8988T (cell line): ENCODE data around the gene TKT.

Source experiments
- DNase-seq: peaks from one replicate; pipeline ENCODE4 v3.0.0; 2011

TKT gene

DNA sequence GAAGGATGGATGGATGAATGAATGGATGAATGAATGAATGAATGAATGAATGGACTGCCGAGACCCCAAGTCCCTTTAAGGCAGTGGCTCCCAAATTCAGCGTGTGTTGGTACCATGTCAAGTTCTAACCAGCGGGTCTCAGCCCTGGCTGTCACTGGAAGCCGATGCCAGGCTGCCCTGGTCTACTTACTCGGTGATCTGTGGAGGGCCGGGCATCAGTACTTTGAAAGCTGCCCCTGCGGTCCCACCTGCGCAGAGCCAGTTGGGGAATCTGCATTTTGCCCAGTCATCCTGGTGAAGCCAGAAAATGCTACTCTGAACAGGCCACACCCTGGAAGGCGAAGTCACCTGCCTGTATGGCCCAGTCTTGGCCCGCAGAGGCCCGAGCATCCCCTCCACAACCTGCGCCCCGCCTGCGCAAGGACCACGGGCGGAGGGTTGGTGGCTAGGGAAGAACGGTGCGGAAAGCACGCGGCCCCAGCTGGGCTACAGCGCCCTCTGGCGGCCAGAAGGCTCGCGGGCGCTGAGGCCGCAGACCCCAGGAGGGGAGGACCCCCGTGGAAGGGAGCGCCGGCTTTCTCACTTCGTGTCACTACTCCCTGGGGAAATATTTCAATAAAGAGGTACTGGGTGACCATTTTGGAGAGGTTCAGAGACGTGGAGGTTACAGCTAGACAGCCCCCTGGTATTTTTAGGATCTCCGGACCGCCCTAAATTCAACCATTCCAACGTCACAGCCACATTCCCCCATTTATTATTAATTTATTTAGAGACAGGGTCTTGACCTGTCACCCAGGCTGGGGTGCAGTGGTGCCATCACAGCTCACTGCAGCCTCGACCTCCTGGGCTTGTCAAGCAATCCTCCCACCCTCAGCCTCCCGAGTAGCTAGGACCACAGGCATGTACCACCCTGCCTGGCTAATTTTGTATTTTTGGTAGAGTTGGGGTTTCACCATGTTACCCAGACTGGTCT is 59.9 kb downstream of the TKT start:
- peak; percentile 75 for DNase-seq

DNA sequence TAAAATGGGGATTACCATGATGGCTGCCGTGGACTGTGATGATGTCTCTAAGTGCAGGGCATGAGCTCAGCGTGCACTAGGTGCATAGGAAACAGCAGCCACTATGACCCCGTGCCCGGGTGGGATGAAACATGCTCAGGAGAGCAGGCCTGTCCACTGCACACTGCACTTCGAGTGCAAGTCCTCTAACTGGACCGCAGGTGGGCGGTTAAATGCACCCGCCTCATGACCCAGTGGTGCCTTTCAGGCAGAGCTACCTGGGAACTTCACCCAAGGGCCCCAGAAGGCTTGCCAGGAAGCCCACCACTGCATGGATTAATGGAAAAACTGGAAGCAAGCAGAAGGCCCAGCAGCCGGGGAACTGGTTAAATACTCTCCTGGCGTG is 60.8 kb downstream of the TKT start:
- no peak for DNase-seq

DNA sequence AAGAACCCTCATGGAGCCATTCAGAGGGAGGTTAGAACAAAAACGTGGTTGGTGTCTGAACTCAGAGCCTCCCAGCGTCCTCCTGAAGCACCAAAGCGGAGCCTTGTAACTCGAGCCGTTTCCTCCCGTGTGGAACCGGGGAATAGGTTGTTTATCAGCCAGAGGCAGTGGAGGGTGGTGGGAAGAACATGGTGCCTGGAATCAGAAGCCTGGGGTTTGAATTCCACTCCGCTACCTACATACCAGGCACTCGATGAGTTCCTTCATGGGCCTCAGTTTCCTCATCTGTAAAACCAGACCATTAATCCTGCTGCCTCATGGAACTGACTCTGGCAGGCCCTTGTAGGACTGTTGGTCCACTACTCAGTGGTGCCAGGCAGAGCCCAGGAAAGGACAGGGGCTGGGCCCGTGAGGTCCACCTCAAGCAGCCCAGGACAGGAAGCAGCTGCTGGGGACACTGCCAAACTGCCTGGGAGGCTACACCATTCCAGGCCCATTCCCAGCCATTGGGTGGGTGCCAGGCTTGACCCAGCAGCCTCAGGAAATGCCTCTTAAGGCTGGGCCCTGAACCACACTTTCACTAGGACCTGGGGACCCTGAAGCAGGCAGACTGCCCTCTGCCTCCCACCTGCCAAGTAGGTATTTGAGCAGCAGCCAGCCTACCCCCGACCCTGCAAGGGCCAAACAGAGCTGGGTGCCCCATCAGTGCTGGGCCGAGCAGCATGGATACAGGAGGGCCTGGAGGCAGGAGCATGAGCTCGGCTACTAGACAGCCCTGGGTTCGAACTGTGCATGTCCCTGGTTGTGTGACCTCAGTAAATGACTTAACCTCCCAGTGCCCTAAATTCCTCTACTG is 61.4 kb downstream of the TKT start:
- no peak for DNase-seq

DNA sequence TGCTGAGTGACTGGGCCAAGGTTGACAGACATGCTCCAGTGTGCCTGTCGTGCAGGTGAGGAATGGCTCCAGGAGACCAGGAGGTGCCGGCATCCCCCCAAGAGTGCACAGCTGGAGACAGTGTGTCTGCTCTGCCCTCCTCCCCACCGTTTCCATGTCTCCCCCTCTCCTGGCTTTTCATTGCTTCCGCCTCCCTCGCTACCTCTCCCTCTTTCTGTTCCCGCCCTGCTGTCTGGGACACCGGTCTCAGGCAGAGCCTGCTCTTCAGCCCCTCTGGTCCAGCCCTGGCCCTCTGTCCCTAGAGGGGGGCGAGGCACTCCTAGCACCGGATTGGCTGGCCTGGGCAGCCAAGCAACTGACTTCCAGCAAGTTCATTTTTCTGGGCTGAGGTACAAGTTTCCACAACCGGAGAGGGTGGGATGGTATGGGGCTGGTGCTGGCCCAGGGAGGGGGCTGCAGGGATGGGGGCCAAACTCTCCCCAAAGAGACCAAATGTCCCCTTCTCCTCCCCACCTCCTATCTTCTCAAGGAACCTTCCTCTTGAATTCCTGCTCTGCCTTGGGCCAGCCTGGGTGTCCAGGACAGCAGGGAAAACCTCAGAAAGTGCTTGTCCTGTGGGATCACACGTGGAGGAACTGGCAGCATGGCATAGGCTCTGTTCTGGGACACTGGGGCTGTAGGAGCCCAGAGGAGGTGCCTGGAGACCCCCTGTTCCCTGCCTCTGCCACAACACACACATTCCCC is 62.2 kb downstream of the TKT start:
- DNase-seq = no peak

DNA sequence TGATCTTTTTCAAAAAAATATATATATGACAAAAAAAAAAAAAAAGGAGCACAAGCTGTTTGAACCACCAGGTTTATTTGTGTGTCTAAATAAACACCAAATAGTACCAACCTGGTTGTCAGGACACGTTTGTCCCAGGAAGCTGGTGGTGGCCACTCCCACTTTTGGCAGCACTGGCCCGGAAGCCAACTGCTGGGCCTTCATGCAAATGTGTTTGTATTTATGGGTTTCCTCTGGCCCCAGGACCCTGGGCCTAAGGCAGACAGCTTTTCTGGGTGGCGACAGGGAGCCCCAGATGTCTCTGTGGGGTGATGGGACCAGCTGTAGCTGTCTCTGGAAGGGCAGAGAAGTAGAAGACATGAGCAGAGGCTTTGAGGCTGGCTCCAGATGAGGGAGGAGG is 63.2 kb downstream of the TKT start:
- DNase-seq = no peak

DNA sequence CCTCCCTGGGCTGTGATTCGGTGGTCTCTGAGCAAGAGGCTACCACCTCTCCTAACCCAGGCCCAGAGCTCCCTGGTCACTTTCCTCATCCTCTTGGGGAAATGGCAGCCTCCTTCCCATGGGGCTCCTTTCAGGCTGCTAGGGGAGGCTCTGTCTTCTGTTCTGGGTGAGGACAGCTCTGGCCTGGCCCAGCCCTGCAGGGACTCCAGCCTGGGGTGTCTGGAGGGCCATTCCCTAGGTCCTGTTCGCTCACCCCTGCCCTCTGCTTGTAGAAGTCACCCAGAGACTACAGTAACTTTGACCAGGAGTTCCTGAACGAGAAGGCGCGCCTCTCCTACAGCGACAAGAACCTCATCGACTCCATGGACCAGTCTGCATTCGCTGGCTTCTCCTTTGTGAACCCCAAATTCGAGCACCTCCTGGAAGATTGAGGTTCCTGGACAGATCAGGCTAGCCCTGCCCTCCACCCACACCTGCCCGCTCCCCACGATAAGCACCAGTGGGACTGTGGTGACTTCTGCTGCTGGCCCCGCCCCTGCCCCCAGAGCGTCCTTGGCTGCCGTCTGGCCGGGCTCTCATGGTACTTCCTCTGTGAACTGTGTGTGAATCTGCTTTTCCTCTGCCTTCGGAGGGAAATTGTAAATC is 63.9 kb downstream of the TKT start:
- no peak for DNase-seq

DNA sequence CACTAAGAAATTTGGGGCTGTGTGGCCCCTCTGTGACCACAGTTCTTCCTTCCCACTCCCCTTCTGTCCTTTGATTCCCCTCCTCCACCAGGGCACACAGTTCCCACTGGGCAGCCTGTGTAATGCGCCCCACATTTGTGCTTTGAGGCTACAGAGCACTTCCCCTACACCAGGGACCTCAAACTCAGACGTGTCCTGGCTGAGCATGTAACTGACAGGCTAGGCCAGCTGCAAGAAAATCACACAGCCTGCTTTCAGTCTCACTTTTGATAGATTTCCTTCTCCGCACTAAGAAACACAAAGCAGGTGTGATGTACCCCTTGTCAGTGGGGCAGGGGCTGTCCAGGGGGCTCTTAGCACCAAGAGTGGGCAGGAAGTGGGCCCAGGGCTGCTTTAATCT is 65.2 kb downstream of the TKT start:
- DNase-seq = no peak

DNA sequence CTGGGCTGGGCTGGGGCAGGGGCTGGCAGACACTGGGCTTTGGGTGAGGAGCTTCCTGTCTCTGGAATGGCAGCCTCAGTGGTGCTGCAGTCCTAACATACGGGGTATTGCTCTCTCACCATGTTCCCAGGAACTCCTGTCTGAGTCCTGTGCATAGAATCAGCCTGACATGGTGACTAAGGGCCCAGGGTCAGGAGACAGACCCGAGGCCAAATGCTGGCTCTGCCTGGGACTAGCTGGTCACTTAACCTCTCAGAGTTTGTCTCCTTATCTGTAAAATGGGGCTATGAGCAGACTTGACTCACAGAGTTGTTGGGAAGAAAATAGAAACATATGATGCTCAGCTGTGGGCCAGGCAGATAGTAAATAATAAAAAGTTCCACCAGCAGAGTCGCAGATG is 66.5 kb downstream of the TKT start:
- DNase-seq = peak; percentile 9

DNA sequence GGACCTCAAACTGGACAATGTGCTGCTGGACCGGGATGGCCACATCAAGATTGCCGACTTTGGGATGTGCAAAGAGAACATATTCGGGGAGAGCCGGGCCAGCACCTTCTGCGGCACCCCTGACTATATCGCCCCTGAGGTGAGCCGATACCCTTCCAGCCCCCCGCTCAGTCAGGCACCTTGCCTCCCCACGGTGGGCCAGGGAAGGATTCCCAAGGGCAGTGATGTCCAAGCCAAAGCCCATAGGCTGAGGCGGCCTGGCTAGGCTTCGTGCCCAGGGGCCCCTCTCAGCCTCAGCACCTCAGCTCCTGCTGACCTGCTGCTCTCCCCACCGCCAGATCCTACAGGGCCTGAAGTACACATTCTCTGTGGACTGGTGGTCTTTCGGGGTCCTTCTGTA is 67.1 kb downstream of the TKT start:
- peak; percentile 11 for DNase-seq

DNA sequence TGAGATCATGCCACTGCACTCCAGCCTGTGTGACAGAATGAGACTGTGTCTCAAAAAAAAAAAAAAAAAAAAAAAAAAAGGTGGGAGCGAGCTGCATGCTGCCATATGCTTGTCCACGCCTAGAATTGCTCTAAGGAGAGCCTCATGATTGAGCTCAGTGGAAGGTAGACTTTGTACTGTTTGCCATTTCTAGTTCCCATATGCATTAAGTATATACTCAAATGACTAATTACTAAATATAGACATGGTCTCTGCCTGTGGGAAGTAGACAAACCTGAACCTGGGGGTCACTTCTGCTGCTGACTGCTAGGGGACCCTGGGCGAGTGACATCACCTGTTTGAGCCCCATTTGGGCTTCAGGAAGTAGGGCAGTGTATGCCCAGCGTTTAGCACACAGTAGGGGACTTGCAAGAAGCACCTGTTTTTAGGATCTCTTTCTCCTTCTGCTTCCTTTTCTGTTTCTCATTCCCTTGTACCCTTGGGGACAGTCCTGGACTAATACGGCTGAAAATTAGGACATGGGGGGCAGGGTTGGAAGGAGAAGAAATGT is 67.6 kb downstream of the TKT start:
- no peak for DNase-seq

DNA sequence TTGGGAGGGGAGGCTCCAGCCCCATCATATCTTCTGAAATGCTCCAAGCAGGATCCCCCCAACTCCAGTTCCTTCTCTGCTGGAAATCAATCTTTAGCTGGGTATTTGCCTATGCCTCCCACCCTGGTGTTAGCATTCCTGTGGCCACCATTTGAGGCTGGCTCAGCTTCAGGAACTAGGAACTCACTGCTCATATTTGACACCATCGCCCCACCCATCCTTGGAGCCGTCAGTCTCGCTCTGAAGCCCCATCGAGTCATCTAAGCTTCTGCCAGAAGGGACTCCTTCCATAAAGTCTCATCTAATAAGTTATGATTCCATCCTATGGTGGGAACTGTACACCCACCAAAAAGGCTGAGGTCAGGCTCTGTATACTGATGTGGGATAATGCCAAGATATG is 68.4 kb downstream of the TKT start:
- DNase-seq = no peak

DNA sequence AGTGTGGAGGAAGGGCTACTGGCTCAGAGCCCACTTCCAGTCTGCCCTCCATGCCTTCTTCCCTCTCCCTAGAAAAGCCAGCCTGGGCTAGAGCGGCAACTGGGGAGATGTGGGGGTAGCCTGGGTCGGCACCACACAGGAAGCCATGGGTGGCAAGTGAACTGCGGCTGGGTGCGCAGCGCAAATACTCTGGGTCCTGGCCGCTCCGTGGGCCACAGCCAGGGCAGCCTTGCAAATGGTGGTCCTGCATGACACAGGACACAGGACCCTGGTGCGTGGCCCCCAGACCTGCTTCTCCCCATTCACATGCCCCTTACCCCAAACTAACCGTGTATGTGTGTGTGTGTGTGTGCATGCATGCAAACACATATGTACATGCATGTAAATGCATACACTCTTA is 69.1 kb downstream of the TKT start:
- DNase-seq = no peak

DNA sequence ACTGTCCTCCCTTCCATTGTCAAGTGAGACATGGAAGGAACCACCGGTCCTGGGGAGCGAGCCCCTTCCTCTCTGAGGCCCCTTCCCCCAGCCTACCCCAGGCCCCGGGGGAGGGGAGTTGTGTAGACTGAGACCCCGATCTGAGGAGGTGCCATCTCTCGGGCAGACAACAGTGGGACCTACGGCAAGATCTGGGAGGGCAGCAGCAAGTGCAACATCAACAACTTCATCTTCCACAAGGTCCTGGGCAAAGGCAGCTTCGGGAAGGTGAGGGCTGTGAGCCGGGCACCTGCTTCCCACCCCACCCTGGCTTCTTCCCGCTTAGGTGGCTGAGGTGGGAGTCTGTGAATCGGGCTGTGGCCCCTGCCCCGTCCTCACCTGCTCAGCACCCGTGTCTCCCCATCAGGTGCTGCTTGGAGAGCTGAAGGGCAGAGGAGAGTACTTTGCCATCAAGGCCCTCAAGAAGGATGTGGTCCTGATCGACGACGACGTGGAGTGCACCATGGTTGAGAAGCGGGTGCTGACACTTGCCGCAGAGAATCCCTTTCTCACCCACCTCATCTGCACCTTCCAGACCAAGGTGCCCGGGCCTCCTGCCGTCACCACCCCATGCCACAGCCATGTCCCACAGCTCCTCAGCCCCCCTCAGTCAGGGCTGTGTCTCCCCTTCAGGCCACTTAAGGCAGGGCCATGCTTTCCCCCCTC is 69.9 kb downstream of the TKT start:
- no peak for DNase-seq

DNA sequence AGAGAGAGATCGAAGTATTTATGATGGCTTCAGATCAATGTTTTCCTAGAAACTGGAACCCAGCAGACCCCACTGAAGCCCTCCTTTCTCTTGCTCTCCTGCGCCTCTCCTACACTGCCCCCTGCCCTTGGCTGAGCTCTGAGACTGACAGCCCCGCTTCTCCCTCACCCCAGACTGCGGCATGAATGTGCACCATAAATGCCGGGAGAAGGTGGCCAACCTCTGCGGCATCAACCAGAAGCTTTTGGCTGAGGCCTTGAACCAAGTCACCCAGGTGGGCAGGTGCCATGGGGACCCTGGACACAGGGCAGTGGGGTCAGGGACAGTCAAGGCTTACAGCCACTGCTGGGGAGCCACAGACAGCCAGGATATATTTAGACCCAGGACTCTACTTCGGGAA is 71.1 kb downstream of the TKT start:
- DNase-seq = no peak

DNA sequence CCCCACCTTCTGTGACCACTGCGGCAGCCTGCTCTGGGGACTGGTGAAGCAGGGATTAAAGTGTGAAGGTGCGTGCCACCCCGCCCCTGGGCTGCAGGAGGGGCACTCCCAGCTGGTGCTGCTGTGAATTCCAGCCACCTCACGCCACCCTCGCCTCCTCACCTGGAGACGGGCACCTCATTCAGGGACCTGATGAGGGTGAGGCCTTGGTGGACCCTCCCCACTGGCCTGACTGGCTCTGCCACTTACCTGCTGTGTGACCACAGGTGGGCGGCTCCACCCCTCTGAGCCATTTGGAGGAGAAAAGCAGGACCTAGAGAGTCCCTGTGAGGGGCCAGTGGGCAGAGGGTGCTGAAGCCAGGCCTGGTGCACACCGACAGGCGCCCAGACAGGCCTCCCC is 72.3 kb downstream of the TKT start:
- no peak for DNase-seq

DNA sequence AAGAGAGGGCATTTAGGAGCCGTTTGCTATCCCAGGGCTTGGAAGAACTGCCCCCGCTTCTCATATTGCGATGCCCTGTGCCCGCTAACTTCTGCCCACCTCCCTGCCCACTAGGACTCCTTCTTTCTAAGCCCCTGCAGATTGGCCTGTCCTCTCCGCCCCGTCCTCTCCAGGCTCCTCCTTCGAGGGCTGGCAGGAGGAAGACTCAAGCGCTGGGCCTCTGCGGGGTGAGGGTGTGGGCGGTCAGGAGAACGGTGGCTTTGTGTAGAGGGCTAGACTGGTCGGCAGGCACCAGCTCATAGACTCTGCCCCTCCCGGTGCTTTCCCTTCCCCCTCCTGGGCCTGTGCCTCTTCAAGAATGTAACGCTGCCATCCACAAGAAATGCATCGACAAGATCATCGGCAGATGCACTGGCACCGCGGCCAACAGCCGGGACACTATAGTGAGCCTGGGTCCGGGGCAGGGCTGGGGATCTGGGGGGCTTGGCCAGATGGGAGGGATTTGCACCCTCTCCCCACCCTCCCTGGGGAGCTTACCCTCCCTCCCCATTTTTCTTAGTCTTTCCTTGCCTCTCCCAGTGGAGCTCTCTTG is 73.0 kb downstream of the TKT start:
- DNase-seq = no peak

DNA sequence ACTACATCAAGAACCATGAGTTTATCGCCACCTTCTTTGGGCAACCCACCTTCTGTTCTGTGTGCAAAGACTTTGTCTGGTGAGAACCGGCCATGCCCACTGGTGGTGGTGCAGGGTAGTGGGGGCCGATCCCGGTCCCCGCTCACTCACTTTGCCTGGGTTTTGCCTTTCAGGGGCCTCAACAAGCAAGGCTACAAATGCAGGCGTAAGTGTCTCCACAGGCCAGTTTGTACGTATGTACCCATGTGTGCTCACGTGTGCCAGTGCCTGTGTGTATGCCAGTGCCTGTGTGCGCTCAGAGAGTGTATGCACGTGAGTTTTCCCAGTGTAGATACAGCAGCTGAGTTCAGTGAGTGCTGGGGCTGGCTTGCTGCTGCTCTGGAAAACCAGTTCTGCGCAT is 74.3 kb downstream of the TKT start:
- DNase-seq = no peak

DNA sequence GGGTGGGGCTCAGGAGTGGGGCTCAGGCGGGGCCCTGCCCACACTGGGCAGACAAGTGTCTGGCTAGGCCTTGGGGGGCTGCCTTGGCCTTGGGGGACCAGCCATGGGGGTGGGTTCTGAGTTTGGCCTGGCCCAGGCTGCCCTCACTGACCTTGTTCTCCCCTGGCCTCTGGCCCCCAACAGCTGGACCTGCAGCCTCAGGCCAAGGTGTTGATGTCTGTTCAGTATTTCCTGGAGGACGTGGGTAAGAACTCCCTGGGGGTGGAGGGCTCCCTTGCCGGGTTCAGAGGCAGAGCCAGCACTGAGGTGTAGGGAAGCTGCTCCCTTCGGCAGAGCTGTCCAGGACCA is 74.8 kb downstream of the TKT start:
- DNase-seq = no peak

DNA sequence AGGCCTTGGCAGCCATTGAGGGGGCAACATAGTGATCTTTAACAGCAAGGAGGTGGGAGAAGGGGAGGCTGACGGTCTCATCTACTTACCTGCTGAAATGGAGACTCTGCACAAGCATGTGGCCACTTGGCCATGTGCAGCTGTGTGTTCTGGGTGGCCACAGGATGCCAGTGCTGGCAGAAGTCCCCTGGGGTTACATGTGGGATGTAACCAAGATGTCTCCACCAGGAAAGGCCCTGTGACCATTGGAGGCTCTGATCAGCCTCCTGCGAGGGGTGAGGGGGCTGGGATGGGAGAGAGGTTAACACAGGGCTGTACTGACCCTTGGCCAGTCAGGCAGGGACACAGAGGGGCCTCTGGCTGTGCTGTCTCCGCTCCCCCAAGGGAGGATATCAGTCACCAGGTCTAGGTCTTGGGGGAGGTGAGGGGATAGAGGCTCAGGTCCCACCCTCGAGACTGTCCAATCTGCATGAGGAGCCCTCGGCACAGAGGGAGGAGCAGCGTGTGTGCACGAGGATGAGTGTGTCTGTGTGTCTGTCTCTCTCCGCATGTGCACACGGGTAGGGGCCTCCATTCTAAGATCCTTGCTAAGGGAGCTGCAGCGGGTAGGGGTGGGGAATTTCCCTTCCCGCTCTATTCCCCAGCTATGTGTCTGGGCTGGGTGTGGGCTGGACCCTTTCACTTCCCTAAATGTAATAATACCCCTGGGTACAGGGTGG is 75.4 kb downstream of the TKT start:
- no peak for DNase-seq

DNA sequence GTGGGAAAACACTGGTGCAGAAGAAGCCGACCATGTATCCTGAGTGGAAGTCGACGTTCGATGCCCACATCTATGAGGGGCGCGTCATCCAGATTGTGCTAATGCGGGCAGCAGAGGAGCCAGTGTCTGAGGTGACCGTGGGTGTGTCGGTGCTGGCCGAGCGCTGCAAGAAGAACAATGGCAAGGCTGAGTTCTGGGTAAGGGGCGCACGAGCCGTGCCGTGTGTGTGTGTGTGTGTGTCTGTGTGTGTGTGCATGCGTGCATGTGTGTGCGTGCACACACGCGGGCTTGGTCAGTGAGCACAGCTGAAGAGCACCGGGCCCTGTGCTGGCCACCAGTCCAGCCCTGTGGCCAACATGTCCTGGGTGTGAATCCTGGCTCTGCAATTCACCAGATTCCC is 76.2 kb downstream of the TKT start:
- DNase-seq = no peak

DNA sequence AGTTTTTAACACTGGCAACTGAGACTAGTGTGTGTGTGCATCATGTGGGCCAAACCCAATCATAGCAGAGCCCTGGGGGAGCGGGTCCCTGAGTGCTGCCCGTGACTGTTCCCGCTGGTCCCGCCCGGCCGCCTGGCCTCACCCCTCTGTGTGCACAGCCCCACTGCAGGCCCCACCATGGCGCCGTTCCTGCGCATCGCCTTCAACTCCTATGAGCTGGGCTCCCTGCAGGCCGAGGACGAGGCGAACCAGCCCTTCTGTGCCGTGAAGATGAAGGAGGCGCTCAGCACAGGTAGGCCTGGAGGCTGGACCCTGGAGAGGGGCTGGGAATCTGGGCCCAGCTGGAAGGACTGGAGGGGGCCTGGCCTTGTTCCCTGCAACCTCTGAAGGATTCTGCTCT is 77.6 kb downstream of the TKT start:
- no peak for DNase-seq
